SIG-M5 (cell line): ENCODE data around the gene AKR1C4.

Experiments
- DNase-seq: peaks from one replicate; lab custom pipeline; 2025; lab: John Stamatoyannopoulos, UW

AKR1C4 gene

GRCh38 chr10:5266804-5267203 lies 70.2 kb downstream of the AKR1C4 start:
- DNase-seq, result no peak

DNA sequence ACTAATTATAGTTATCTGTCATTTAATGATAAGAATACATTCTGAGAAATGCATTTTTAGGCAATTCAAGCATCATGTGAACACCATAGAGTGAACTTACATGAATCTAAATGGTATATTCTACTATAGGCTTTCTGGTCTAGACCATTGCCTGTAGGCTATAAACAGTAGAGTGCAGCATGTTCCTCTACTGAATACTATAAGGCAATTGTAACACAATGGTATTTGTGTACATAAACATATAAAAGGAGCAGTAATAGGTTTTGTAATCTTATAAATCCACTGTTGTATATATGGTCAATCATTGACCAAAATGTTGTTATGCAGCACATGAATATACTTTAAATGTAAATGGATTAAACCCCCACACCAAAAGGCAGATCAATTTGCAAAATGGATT lies 71.6 kb downstream of the AKR1C4 start:
- no peak for DNase-seq
